Endodermal cell (in vitro differentiated cells): ENCODE data around the gene UCN2. TPM values are rescaled to one million over a fixed set of nuclear protein-coding genes. Genes with fewer than 3 reads are reported as not detected.

Experiments
- DNase-seq: peaks from one replicate; pipeline ENCODE4 v3.0.0-alpha.2; 2017
- H3K27ac ChIP-seq: 2 replicates; pipeline ENCODE4 v1.5.1; 2013; ENCODE audit warnings: mild to moderate bottlenecking, low read depth, low read length, moderate library complexity
- H3K27me3 ChIP-seq: 2 replicates; pipeline ENCODE4 v1.6.1; 2013; ENCODE audit warnings: mild to moderate bottlenecking, low read length, moderate library complexity; ENCODE audit not compliant: insufficient read depth, control insufficient read depth, poor library complexity, severe bottlenecking
- H3K36me3 ChIP-seq: 2 replicates; pipeline ENCODE4 v1.7.0; 2013; ENCODE audit warnings: mild to moderate bottlenecking, low read length, moderate library complexity; ENCODE audit not compliant: control insufficient read depth, insufficient read depth
- H3K4me1 ChIP-seq: one replicate; pipeline ENCODE4 v1.7.0; 2013; ENCODE audit warnings: low read length; ENCODE audit not compliant: control insufficient read depth, insufficient read depth
- H3K4me3 ChIP-seq: 2 replicates; pipeline ENCODE4 v1.5.1; 2013; ENCODE audit warnings: mild to moderate bottlenecking, low read length, moderate library complexity
- H3K9ac ChIP-seq: 2 replicates; pipeline ENCODE4 v1.6.1; 2013; ENCODE audit warnings: mild to moderate bottlenecking, low read length, moderate library complexity; ENCODE audit not compliant: poor library complexity, severe bottlenecking; ENCODE audit errors: extremely low read depth
- H3K9me3 ChIP-seq: 2 replicates; pipeline ENCODE4 v1.6.1; 2013; ENCODE audit warnings: mild to moderate bottlenecking, low read length, moderate library complexity; ENCODE audit not compliant: control insufficient read depth
- H3K27ac Mint-ChIP-seq: 2 replicates; pipeline ENCODE4 v1.8.0; 2020; ENCODE audit warnings: mixed read lengths
- H3K27me3 Mint-ChIP-seq: 2 replicates; pipeline ENCODE4 v1.8.0; 2021; ENCODE audit warnings: mild to moderate bottlenecking, mixed read lengths; ENCODE audit not compliant: insufficient read depth
- H3K36me3 Mint-ChIP-seq: 2 replicates; pipeline ENCODE4 v1.8.0; 2020; ENCODE audit warnings: low read depth, mixed read lengths
- H3K4me1 Mint-ChIP-seq: 2 replicates; pipeline ENCODE4 v1.8.0; 2020; ENCODE audit warnings: mixed read lengths
- H3K4me3 Mint-ChIP-seq: 2 replicates; pipeline ENCODE4 v1.8.0; 2020; ENCODE audit warnings: mild to moderate bottlenecking, moderate library complexity, mixed read lengths
- H3K9me3 Mint-ChIP-seq: 2 replicates; pipeline ENCODE4 v1.8.0; 2020; ENCODE audit warnings: mild to moderate bottlenecking, mixed read lengths
- WGBS, 2 experiments: methylation state at CpG; one replicate each; pipeline versions ENCODE4 v1.1.5 to v1.1.7; 2013; ENCODE audit warnings: missing lambda C conversion rate in 2 of 2, mixed read lengths in 1 of 2; ENCODE audit not compliant: insufficient coverage in 1 of 2, insufficient read length in 1 of 2; 5-methylcytosine and 5-hydroxymethylcytosine counted together
- total RNA-seq, 2 donors: library from RNA; stranded (reverse); fragmentation: NEBNext Ultra II Directional in 1 of 2; extraction: Animal tissue kit (Norgen Biotek cat#: 25700) in 1 of 2; gene quantifications; 2 replicates in 1 of 2; 3 replicates in 1 of 2; pipeline ENCODE4 v1.2.1, GENCODE V29; 2021
- TF ChIP-seq, protein P1 (sequence below): fragments of 200-600 bp; sonication (generic); conservative IDR thresholded peaks from 2 replicates; pipeline ENCODE4 v1.5.0; 2021; ENCODE audit warnings: antibody characterized with exemption, mild to moderate bottlenecking

Gene UCN2
- total RNA-seq, 2 donors from 2014 or later: not detected

DNA sequence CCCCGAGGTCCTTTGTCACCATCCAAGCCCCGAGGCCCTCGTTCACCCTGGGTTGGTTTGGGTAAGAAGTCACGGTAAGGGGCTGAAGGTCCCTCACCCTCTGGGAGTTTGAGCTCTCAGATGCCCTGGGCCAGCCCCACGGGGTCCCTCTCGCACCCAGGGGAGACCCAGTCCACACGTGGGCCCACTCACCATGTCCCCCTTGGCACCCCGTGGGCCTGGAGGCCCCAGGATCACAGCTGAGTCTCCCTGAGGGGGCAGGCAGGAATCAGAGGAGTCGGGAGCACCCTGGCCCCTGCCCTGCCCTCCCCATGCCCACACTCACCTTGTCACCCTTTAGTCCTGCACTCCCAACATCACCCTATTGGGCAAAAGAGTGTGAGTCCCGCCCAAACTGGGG is 5.8 kb upstream of the UCN2 start:
- 90 to 100% methylated on average over 2 to 10 of the region's 10 CpGs for WGBS, 2 experiments
- no peak for DNase-seq
- Histone ChIP-seq H3K4me3 (no peak overlapping the region), H3K4me1 (no peaks in the 10 kb centered on the region), H3K27me3 (no peaks in the 10 kb centered on the region), H3K9ac (no peak overlapping the region), H3K36me3 (no peaks in the 10 kb centered on the region), H3K9me3 (no peaks in the 10 kb centered on the region), H3K27ac (no peak overlapping the region)
- Mint-ChIP-seq H3K9me3 (no peaks in the 10 kb centered on the region), H3K4me3 (no peak overlapping the region), H3K27me3 (no peaks in the 10 kb centered on the region), H3K27ac (no peak overlapping the region), H3K36me3 (no peaks in the 10 kb centered on the region), H3K4me1 (no peaks in the 10 kb centered on the region)
- TF ChIP-seq, protein P1, sequence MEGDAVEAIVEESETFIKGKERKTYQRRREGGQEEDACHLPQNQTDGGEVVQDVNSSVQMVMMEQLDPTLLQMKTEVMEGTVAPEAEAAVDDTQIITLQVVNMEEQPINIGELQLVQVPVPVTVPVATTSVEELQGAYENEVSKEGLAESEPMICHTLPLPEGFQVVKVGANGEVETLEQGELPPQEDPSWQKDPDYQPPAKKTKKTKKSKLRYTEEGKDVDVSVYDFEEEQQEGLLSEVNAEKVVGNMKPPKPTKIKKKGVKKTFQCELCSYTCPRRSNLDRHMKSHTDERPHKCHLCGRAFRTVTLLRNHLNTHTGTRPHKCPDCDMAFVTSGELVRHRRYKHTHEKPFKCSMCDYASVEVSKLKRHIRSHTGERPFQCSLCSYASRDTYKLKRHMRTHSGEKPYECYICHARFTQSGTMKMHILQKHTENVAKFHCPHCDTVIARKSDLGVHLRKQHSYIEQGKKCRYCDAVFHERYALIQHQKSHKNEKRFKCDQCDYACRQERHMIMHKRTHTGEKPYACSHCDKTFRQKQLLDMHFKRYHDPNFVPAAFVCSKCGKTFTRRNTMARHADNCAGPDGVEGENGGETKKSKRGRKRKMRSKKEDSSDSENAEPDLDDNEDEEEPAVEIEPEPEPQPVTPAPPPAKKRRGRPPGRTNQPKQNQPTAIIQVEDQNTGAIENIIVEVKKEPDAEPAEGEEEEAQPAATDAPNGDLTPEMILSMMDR: no peak

DNA sequence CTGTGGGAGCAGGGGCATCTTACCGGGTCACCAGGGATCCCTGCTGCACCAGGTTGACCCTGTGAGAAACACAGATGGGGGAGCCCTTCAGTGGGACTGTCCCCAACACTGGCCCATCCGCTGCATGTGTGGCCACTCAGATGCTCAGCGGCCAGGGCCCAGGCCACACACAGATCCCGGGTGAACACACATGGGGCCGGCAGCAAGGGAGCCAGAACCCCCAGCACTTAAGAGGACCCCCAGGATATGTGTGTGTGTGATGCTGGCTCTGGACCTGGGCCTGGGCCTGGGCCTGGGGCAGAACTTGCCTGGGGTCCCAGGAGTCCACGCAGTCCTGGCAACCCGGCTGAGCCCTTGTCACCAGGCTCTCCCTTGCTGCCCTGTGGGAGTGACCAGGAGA is 4.9 kb upstream of the UCN2 start:
- Histone ChIP-seq H3K4me3 (no peak overlapping the region), H3K9me3 (no peaks in the 10 kb centered on the region), H3K27me3 (no peaks in the 10 kb centered on the region), H3K36me3 (no peaks in the 10 kb centered on the region), H3K27ac (no peak overlapping the region), H3K4me1 (no peaks in the 10 kb centered on the region), H3K9ac (no peak overlapping the region)
- Mint-ChIP-seq H3K27me3 (no peaks in the 10 kb centered on the region), H3K4me1 (peaks cover 4% of the 10 kb centered on the region), H3K4me3 (no peak overlapping the region), H3K9me3 (no peaks in the 10 kb centered on the region), H3K36me3 (no peaks in the 10 kb centered on the region), H3K27ac (no peak overlapping the region)
- WGBS, 2 experiments: 83 to 92% methylated on average over 6 to 7 of the region's 7 CpGs
- no peak for DNase-seq
- TF ChIP-seq, protein P1: no peak

DNA sequence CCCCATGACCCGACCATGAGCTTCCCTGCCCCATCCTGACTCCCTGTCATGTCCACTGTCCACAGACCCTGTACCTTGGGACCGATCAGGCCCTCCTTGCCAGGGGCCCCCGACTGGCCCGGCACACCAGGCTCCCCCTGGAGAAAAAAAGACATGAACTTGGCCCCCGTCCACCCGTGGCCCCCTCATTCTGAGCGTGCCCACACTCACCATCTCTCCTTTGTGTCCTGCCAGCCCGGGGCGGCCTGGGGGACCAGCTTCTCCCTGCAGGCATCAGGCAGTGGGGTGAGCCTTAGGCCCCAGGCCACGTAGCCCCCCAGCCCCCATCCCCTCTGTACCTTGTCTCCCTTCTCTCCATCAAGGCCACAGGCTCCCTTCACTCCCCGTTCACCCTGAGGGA is 3.9 kb upstream of the UCN2 start:
- WGBS, 2 experiments: 87 to 90% methylated on average over 5 to 11 of the region's 11 CpGs
- Mint-ChIP-seq H3K27ac (peak overlapping the region; percentile 75), H3K36me3 (no peaks in the 10 kb centered on the region), H3K27me3 (no peaks in the 10 kb centered on the region), H3K9me3 (no peaks in the 10 kb centered on the region), H3K4me1 (peaks cover 11% of the 10 kb centered on the region), H3K4me3 (no peak overlapping the region)
- H3K4me3 ChIP-seq: no peak overlapping the region
- H3K27me3 ChIP-seq: no peaks in the 10 kb centered on the region
- DNase-seq: no peak
- H3K9me3 ChIP-seq: no peaks in the 10 kb centered on the region
- H3K27ac ChIP-seq: no peak overlapping the region
- H3K9ac ChIP-seq: no peak overlapping the region
- TF ChIP-seq, protein P1: no peak
- no peaks in the 10 kb centered on the region for H3K4me1 ChIP-seq
- no peaks in the 10 kb centered on the region for H3K36me3 ChIP-seq
